Neural cell (in vitro differentiated cells): ENCODE measurements around the gene SLX4IP. TPM values are rescaled to one million over a fixed set of nuclear protein-coding genes. Genes with fewer than 3 reads are reported as not detected.

Source experiments
- H2AFZ ChIP-seq: fragments of 200-600, 300-800 bp; sonication (generic), shearing (Covaris generic); 2 replicates; pipeline ENCODE4 v1.6.0; 2014; ENCODE audit warnings: low read depth, mild to moderate bottlenecking, antibody characterized with exemption, low read length, moderate library complexity
- H3F3A ChIP-seq: fragments of 200-600 bp; shearing (Covaris generic); 2 replicates; pipeline ENCODE4 v1.6.1; 2016; ENCODE audit warnings: mild to moderate bottlenecking, moderate library complexity, mixed read lengths, antibody characterized with exemption, low read length; ENCODE audit not compliant: insufficient read depth, poor library complexity, severe bottlenecking
- H3K27ac ChIP-seq: fragments of 200-600, 300-800 bp; sonication (generic), shearing (Covaris generic); 2 replicates; pipeline ENCODE4 v1.5.1; 2014; ENCODE audit warnings: mild to moderate bottlenecking, low read length, moderate library complexity
- H3K27me3 ChIP-seq: fragments of 300-800, 200-600 bp; sonication (generic), shearing (Covaris generic); 2 replicates; pipeline ENCODE4 v1.6.0; 2014; ENCODE audit warnings: mild to moderate bottlenecking, low read depth, low read length, moderate library complexity; ENCODE audit not compliant: insufficient read depth
- H3K36me3 ChIP-seq: fragments of 300-800, 200-600 bp; sonication (generic), shearing (Covaris generic); 2 replicates; pipeline ENCODE4 v1.5.1; 2014; ENCODE audit warnings: mild to moderate bottlenecking, antibody characterized with exemption, low read length, moderate library complexity; ENCODE audit not compliant: insufficient read depth
- H3K4me2 ChIP-seq: fragments of 300-800, 200-600 bp; sonication (generic), shearing (Covaris generic); 2 replicates; pipeline ENCODE4 v1.6.0; 2014; ENCODE audit warnings: mild to moderate bottlenecking, low read length
- H3K4me3 ChIP-seq: fragments of 300-800, 200-600 bp; sonication (generic), shearing (Covaris generic); 2 replicates; pipeline ENCODE4 v1.5.1; 2014; ENCODE audit warnings: mild to moderate bottlenecking, low read length, moderate library complexity
- H3K79me2 ChIP-seq: fragments of 200-600 bp; shearing (Covaris generic); replicated peaks from 2 replicates; pipeline ENCODE4 v1.6.0; 2014; ENCODE audit warnings: mild to moderate bottlenecking, low read length, moderate library complexity; ENCODE audit not compliant: insufficient read depth
- H3K9ac ChIP-seq: fragments of 300-800, 200-600 bp; sonication (generic), shearing (Covaris generic); 2 replicates; pipeline ENCODE4 v1.6.1; 2016; ENCODE audit warnings: mild to moderate bottlenecking, low read length, mixed read lengths
- H3K9me2 ChIP-seq: fragments of 200-600 bp; shearing (Covaris generic); 2 replicates; pipeline ENCODE4 v1.6.1; 2016; ENCODE audit warnings: mild to moderate bottlenecking, low read length, mixed read lengths; ENCODE audit not compliant: insufficient read depth
- H3K9me3 ChIP-seq: fragments of 200-600, 300-800 bp; sonication (generic), shearing (Covaris generic); 2 replicates; pipeline ENCODE4 v1.6.1; 2016; ENCODE audit warnings: mild to moderate bottlenecking, mixed run types, low read length, moderate library complexity, mixed read lengths
- H4K20me1 ChIP-seq: fragments of 200-600 bp; shearing (Covaris generic); 2 replicates; pipeline ENCODE4 v1.6.1; 2016; ENCODE audit warnings: mild to moderate bottlenecking, mixed run types; ENCODE audit not compliant: insufficient read depth
- EP300 ChIP-seq: fragments of 450-650 bp; conservative IDR thresholded peaks from 2 replicates; pipeline ENCODE4 v1.6.1; 2014; ENCODE audit warnings: antibody characterized with exemption, mild to moderate bottlenecking, moderate library complexity; ENCODE audit not compliant: poor library complexity, severe bottlenecking
- EZH2 ChIP-seq: fragments of 200-600, 300-800 bp; shearing (Covaris generic), sonication (generic); IDR thresholded peaks from 2 replicates; pipeline ENCODE4 v1.6.1; 2014; ENCODE audit warnings: antibody characterized with exemption, low read length, borderline replicate concordance, mild to moderate bottlenecking; ENCODE audit not compliant: insufficient read depth, poor library complexity, severe bottlenecking
- MXI1 ChIP-seq: fragments of 450-650 bp; conservative IDR thresholded peaks from 2 replicates; pipeline ENCODE4 v1.6.1; 2014; ENCODE audit warnings: antibody characterized with exemption, mild to moderate bottlenecking; ENCODE audit not compliant: poor library complexity, severe bottlenecking
- POLR2AphosphoS5 ChIP-seq: IDR thresholded peaks from 2 replicates; pipeline ENCODE4 v1.6.1; 2012
- RAD21 ChIP-seq: fragments of 450-650 bp; conservative IDR thresholded peaks from 2 replicates; pipeline ENCODE4 v1.6.1; 2014; ENCODE audit warnings: antibody characterized with exemption, mild to moderate bottlenecking, moderate library complexity
- REST ChIP-seq: IDR thresholded peaks from 2 replicates; pipeline ENCODE4 v1.6.1; 2012; ENCODE audit warnings: borderline replicate concordance
- SMC3 ChIP-seq: fragments of 450-650 bp; conservative IDR thresholded peaks from 2 replicates; pipeline ENCODE4 v1.6.1; 2014; ENCODE audit warnings: antibody characterized with exemption, mild to moderate bottlenecking, moderate library complexity; ENCODE audit not compliant: poor library complexity
- TAF1 ChIP-seq: IDR thresholded peaks from 2 replicates; pipeline ENCODE4 v1.6.1; 2012; ENCODE audit warnings: low read depth
- polyA plus RNA-seq: library from polyadenylated mRNA; depleted of rRNA; stranded (reverse); fragments of >200 nt; gene quantifications from 2 replicates; pipeline ENCODE4 v1.2.3, GENCODE V29; 2014
- TF ChIP-seq, protein P1 (sequence below): fragments of 450-650 bp; IDR thresholded peaks from 2 replicates; pipeline ENCODE4 v1.5.1; 2014; ENCODE audit warnings: antibody characterized with exemption, mild to moderate bottlenecking, moderate library complexity; ENCODE audit not compliant: poor library complexity, severe bottlenecking

Gene SLX4IP
- polyA plus RNA-seq, 1 donor from 2014 or later = 6.4 TPM

DNA sequence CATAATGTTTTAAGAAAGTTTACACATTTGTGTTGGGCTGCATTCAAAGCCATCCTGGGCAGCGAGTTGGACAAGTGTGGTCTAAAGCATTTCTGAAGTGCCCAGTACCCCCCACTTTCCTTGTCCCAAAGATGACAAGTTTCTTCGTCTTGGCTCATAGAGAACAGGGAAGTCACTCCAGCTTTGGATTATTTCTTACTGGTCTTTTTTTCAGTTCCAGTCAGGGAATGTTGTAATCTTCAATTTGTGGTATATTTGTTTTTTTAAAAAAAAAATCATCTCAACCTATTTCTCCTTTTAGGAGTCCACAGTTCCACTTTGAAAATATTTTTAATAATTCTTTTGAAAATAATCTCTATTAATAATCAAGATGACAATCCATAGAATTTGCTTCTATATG lies 34.0 kb downstream of the SLX4IP start:
- H3K9me3 ChIP-seq = no peaks in the 10 kb centered on the region
- no peak for TF ChIP-seq TAF1
- TF ChIP-seq REST = no peak
- TF ChIP-seq RAD21 = no peak
- TF ChIP-seq SMC3 = no peak
- no peak for TF ChIP-seq EP300
- TF ChIP-seq, protein P1, sequence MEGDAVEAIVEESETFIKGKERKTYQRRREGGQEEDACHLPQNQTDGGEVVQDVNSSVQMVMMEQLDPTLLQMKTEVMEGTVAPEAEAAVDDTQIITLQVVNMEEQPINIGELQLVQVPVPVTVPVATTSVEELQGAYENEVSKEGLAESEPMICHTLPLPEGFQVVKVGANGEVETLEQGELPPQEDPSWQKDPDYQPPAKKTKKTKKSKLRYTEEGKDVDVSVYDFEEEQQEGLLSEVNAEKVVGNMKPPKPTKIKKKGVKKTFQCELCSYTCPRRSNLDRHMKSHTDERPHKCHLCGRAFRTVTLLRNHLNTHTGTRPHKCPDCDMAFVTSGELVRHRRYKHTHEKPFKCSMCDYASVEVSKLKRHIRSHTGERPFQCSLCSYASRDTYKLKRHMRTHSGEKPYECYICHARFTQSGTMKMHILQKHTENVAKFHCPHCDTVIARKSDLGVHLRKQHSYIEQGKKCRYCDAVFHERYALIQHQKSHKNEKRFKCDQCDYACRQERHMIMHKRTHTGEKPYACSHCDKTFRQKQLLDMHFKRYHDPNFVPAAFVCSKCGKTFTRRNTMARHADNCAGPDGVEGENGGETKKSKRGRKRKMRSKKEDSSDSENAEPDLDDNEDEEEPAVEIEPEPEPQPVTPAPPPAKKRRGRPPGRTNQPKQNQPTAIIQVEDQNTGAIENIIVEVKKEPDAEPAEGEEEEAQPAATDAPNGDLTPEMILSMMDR = no peak
- TF ChIP-seq MXI1 = no peak
- H3K9ac ChIP-seq = no peak overlapping the region

GRCh38 chr20:10469599-10469998 lies 34.5 kb downstream of the SLX4IP start:
- H3F3A ChIP-seq = no peaks in the 10 kb centered on the region
- H3K27me3 ChIP-seq = no peaks in the 10 kb centered on the region
- H2AFZ ChIP-seq = no peak overlapping the region
- H3K4me3 ChIP-seq = no peak overlapping the region
- H3K79me2 ChIP-seq = no peaks in the 10 kb centered on the region
- peak; percentile 61 for TF ChIP-seq RAD21
- TF ChIP-seq, protein P1 = peak; percentile 58
- TF ChIP-seq EZH2 = no peak
- TF ChIP-seq POLR2AphosphoS5 = no peak
- no peak for TF ChIP-seq EP300
- TF ChIP-seq SMC3 = peak; percentile 54
- no peak for TF ChIP-seq REST
- no peak for TF ChIP-seq MXI1
- TF ChIP-seq TAF1 = no peak
- no peak overlapping the region for H3K27ac ChIP-seq
- no peaks in the 10 kb centered on the region for H4K20me1 ChIP-seq
- no peaks in the 10 kb centered on the region for H3K9me2 ChIP-seq
- H3K9ac ChIP-seq = no peak overlapping the region
- no peaks in the 10 kb centered on the region for H3K9me3 ChIP-seq
- H3K4me2 ChIP-seq = no peak overlapping the region
- no peaks in the 10 kb centered on the region for H3K36me3 ChIP-seq

More for the DNA sequence above, 34.0 kb downstream of the SLX4IP start:
- no peak overlapping the region for H3K4me2 ChIP-seq
- H4K20me1 ChIP-seq = no peaks in the 10 kb centered on the region
- no peaks in the 10 kb centered on the region for H3K36me3 ChIP-seq
- H3K27me3 ChIP-seq = no peaks in the 10 kb centered on the region
- H2AFZ ChIP-seq = no peak overlapping the region
- no peaks in the 10 kb centered on the region for H3K9me2 ChIP-seq
- no peaks in the 10 kb centered on the region for H3F3A ChIP-seq
- no peak overlapping the region for H3K4me3 ChIP-seq
- H3K79me2 ChIP-seq = no peaks in the 10 kb centered on the region
- H3K27ac ChIP-seq = no peak overlapping the region
